ENCODE results near the gene AKAP10. TPM values are rescaled to one million over a fixed set of nuclear protein-coding genes. Genes with fewer than 3 reads are reported as not detected.
"Not testable (repeated sequence)": the region's sequence is repeated elsewhere in the genome, so short reads cannot be mapped to it uniquely, and the experiment has no call there.

The AKAP10 gene, protein sequence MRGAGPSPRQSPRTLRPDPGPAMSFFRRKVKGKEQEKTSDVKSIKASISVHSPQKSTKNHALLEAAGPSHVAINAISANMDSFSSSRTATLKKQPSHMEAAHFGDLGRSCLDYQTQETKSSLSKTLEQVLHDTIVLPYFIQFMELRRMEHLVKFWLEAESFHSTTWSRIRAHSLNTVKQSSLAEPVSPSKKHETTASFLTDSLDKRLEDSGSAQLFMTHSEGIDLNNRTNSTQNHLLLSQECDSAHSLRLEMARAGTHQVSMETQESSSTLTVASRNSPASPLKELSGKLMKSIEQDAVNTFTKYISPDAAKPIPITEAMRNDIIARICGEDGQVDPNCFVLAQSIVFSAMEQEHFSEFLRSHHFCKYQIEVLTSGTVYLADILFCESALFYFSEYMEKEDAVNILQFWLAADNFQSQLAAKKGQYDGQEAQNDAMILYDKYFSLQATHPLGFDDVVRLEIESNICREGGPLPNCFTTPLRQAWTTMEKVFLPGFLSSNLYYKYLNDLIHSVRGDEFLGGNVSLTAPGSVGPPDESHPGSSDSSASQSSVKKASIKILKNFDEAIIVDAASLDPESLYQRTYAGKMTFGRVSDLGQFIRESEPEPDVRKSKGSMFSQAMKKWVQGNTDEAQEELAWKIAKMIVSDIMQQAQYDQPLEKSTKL
- total RNA-seq: 15.5 TPM
- long read RNA-seq, full-length matches to known transcripts: 9 of 18 reads
- long read RNA-seq, partial matches to known transcripts: 3 of 18 reads
- long read RNA-seq, other reads (novel, unspliced or antisense): 6 of 18 reads

DNA sequence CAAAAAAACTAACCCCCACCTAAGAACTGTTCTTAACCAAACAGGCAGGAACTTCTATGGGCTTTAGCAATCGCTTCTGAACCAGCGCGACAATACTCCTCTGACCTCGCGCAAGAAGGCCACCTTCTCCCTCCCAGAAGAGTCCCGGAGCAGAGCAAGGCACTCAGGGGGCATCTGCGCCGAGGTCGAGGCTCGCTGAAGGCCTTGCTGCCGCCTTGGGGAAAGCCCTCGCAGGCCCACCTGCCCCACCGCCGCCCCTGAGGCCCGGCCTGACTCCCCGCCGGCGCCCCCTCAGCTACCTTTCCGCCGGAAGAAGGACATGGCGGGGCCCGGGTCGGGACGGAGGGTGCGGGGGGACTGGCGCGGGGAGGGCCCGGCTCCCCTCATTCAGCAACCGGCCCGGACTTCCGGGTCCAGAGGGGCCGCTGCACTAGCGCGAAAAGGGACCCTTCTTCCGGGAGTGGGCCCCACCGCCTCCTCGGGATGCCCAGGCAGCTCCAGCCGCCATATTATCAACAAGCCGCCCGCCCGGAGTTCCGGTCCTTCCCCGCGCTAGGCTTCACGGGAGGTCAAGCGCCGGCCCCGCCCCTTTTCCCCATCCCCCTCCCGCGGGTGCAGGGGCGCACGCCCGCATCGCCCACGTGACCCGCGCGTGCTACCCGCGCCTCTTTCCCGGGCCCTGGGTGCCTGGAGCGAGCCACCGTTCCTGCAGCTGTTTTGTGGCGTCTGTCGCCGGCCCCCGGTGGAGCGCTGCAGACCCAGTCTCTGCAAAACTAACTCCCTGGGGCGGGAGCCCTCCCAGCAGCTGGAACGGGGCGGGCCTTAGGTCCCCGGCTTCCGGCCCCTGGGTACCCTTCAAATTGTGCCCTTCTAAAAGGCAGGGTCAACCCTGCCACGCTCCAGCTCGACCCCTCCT, at the start of gene AKAP10:
AKAP10 (minus strand) TSS at position 536 of the 916 bp plus-strand sequence; CDS start at position 387, 149 bp downstream.
- ATAC-seq (peak; percentile 97), DNase-seq (peak; percentile 98)
- intact Hi-C loops (cut with micrococcal nuclease): no loop called here

DNA sequence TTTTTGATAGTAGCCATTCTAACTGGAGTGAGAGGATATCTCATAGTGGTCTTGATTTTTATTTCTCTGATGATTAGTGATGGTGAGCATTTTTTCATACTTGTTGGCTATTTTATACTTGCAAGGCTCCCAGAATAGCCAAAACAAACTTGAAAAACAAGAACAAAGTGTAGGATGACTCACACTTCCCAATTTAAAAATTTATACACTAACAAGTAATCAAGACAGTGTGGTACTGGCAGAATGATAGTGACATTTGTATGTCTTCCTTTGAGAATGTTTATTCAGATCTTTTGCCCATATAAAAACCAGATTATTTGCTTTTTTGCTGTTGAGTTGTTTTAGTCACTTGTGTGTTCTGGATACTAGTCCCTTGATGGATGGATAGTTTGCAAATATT, 49.3 kb upstream of the AKAP10 start:
- no peak for DNase-seq
- intact Hi-C loops (cut with micrococcal nuclease): no loop called here
- no peak for ATAC-seq

DNA sequence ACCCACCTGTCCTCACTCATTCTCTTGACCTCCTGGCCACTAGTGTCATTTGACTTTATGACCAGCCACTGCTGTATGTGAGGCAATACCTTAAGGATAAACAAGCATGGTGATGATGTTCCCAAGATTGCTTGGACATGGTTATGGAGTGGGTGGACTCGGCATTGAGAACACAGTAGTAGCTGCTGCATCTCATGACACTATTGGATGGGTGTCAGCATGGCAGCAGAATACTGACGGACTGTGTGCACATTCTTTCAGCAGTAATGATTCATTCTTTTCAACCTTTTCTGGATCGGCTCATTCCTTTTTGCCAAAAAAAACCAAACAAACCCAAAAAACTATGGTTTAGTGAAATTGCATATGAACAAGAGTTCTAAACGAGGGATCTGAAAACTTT, 45.1 kb upstream of the AKAP10 start:
- intact Hi-C loops (cut with micrococcal nuclease): no loop called here
- ATAC-seq (no peak), DNase-seq (no peak)

DNA sequence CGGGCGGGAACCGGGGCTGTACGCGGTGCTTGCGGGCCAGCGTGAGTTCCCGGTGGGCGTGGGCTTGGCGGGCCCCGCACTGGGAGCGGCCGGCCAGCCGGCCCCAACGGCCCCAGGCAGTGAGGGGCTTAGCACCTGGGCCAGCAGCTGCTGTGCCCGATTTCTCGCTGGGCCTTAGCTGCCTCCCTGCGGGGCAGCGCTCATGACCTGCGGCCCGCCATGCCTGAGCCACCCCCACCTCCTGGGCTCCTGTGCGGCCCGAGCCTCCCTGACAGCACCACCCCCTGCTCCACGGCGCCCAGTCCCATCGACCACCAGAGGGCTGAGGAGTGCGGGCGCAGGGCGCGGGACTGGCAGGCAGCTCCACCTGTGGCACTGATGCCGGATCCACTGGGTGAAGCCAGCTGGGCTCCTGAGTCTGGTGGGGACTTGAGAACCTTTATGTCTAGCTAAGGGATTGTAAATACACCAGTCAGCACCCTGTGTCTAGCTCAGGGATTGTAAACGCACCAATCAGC, 38.9 kb upstream of the AKAP10 start:
- not testable (repeated sequence) for DNase-seq

DNA sequence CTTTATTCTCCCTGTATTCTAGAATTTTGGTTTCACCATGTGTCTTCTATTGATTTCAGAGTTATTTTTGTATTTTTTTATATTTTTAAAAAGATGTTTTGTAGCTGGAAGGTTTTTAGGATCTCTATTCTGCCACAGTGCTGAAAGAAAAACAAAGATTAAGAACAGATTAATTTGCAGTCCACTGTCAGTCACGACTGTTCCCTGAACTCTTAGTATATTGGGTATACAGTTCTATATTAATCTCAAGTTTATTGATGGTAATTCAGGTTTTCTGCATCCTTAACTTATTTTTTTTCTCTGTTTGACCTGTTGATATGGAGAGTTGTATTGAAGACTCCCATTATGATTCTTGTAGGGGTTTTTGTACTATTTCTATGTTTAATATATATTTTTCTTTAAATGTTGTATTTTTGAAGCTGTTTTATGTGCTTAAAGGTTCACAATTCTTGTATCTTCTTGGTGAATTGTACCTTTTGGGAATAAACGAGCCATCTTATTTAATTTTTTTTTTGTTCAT, 34.4 kb upstream of the AKAP10 start:
- DNase-seq: no peak
- ATAC-seq: no peak
- intact Hi-C loops (cut with micrococcal nuclease): no loop called here

More for the DNA sequence above, 38.9 kb upstream of the AKAP10 start:
- intact Hi-C loops (cut with micrococcal nuclease); ATAC-seq: not testable (repeated sequence)

DNA sequence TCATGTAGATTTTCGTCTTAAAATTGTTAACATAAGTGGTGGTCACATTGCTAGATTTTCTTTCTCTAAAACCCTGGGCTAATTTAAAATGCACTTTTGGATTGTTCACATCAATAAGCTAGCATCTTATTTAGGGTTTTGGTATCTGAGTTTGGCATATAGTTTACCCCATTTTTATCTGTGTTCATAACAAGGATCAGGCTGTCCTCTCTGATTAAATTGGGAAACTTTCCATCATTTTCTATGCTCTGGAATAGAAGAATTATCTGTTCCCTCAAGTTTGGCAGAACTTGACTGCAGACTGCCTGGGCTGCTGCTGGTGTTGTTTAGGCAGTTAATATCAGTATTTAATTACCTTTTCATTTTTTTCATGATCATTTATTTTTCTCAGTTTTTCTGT, 33.3 kb upstream of the AKAP10 start:
- DNase-seq: no peak
- intact Hi-C loops (cut with micrococcal nuclease): no loop called here

DNA sequence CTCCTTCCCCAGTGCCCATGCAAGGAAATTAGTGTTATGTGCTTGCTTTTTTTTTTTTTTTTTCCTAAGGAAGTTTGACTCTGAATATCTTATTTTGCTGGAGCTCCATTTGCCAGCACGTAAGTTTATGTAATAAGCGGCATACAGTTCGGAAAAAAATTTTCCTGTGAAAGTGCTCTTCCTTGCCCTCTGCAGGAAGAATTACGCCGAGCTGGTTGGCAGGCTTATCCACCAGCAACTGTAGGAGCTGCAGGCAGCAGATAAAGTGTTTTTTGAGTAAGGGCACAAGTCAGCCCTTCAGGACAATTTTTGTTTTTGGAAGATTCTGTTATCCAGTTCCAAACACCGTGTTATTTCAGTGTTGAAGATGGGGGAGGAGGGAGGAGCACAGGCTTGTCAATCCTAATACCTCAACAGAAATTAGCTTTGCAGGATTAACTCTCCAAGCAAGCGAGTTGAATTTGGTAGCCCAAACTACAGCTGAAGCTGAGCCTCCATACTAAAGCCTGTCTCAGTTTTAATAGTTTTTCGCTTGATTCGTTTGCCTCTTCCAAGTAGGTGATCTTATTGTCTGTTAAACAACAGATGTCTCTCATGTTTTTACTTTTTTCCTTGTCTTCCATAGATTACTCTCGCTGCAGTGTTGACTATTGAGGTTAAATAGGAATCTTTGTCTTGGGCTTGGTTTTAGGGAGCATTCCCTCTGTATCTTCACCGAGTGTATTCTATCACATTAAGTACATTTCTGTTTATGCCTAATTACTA, 32.7 kb upstream of the AKAP10 start:
- intact Hi-C loops (cut with micrococcal nuclease): no loop called here
- peak; percentile 47 for DNase-seq
- ATAC-seq: peak; percentile 72

More for the DNA sequence above, 33.3 kb upstream of the AKAP10 start:
- ATAC-seq: no peak

DNA sequence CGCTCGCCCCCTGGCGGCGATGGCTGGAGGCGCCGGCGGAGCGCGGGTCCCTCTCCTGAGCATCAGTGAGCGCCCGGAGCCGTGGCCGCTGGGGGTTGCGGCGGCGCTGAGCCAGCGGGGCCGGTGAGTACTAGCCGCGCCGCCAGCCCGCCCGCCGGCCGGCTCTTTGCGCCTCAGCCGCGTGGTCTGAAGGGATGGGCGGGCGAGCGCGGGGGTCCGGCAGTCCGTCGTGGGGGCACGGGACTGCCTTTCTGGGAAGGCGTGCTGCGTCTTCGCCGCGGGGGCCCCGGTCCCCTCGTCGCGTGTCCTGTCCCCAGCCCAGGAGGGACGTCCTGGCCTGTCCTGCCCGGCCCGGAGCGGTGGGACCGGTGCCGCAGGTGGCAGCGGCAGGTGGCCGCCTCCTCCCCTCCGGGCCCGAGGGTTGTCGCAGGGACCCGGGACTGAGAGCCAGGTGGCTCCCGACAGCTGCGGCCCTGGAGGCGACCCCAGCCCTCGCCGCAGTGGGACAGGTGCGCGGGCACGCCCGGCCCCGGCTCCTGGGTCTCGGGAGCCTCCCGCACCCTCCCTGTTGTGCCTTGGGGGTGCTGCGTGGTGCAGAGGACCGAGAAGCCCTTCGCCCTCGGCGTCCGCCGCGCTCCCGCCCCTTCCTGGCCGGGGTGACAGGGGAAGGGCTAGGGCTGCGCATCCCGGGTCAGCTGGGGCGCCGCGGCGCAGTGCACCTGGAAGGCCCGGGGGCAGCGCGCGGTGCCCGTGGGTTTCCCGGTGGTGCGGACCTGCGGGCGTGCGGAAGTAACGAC, 31.9 kb upstream of the AKAP10 start, which contains the start of gene SPECC1:
SPECC1 (plus strand) TSS at position 58 of the 797 bp plus-strand sequence. CDS start 87,293 bp downstream, outside the sequence.
- intact Hi-C loops (cut with micrococcal nuclease): no loop called here
- peak; percentile 90 for DNase-seq
- peak; percentile 98 for ATAC-seq

DNA sequence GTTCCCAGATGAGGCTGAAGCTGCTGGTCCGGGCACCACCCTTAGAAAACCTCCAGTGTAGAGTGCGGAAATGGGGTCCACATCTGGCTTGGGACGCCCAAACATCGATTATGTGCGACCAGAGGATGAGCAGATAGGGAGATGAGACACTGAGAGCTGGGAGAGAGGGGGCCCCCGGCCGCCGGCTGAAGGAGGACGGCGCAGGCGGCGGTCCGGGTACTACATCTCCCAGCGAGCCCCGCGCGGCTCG, 31.3 kb upstream of the AKAP10 start:
- ATAC-seq: no peak
- no peak for DNase-seq
- intact Hi-C loops (cut with micrococcal nuclease): no loop called here

DNA sequence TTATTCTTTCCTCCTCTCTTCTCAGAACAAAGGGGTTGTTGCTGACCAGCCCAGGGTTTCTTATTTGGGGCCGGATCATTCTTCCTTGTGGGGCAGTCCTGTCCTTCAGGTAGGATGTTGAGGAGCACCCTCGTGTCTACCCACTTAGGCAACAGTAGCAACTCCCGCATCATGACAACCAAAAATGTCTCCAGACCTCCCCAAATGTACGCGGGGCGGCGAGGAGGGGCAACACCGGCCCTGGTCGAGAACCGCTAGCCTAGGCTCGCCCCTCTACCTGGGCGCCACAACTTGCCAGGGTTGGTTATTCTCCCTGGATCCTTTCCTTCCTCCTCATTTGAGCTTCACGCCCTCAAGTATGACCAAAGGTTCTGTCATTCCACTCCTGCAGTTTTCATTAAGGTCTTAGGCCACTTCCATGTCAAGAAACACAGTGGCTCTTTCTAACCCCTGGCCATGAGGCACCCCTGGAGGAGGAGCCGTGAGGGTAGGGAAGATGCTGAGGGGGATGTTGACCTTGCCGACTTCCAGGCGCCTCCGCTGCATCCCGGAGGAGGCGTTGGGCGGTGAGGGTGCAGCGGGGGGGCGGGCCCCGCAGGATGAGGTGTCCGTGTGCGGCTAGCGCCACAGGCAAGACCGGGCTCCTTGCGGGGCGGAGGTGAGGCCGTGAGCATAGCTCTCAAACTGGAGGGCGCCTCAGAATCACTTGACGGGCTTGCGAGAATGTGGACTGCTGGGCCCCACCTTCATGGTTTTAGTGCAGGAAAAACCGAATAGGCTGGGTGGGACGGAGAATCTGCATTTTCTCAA, 30.8 kb upstream of the AKAP10 start:
- peak; percentile 47 for DNase-seq
- intact Hi-C loops (cut with micrococcal nuclease): no loop called here
- ATAC-seq: peak; percentile 48

DNA sequence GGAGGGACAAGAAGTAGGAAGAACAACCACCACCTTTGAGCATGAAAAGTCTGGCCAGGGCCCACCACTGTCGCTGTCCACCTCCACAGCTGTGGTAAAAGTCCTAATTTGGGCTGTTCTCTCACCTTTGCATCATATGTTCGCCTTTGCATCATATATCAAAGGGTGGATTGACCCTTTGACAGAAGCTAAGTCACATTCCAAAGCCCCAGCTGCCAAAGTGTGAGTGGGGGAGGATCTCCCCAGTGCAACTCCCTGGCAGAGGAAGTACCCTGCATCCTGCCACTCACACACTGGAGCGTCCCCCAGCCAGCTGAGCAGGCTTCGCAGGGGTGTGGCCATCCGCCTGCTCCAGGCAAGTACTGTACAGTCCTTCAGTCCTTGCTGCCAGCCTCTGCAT, 18.9 kb upstream of the AKAP10 start:
- intact Hi-C loops (cut with micrococcal nuclease): no loop called here
- no peak for DNase-seq
- no peak for ATAC-seq

DNA sequence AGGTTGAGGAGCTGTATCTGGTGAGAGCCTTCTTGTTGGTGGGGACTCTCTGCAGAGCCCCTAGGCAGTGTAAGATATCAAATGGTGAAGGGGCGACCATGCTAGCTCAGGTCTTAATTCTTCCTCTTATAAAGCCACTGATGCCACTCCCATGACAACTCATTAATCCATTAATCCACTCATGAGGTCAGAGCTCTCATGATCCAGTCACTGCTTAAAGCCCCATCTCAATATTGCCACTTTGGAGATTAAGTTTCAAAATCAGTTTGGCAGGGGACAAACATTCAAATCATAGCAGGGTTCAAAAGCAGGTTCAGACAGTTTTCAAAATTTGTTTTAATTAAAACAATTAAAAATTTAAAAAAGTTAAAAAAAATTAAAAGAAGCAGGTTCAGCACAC, 18.5 kb upstream of the AKAP10 start:
- DNase-seq (no peak), ATAC-seq (no peak)
- intact Hi-C loops (cut with micrococcal nuclease): no loop called here

DNA sequence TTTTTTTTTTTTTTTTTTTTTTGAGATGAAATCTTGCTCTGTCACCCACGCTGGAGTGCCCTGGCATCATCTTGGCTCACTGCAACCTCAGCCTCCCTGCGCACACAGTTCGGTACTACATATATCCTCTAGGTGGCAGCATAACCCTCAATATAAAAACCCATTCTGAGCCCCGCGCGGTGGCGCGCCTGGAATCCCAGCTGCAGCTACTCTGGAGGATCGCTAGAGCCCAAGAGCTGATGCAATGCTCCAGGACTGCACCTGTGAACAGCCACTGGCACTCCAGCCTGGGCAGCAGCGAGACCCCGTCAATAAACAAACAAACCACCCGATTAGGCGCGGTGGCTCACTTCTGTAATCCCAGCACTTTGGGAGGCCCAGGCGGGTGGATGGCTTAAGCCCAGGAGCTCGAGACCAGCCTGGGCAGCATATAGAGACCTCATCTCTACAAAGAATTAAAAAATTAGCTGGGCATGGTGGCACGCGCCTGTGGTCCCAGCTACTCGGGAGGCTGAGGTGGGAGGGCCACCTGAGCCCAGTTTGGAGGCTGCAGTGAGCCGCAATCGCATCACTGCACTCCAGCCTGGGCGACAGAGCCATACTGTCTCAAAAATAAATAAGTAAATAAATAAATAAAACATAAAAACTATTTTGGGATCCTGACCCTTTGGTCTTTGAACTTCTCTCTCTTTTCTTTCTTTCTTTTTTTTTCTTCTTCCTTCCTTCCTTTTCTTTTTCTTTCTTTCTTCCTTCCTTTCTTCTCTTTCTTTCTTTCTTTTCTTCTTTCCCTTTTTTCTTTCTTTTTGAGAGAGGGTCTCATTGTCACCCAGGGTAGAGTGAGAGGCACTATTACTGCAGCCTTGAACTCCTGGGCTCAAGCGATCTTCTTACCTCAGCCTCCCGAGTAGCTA, 15.4 kb upstream of the AKAP10 start:
- ATAC-seq: peak; percentile 99
- intact Hi-C loops (cut with micrococcal nuclease): loop anchor here (5.0 kb wide), 1 partner anchor 124 kb away; no protein-coding TSS in a partner anchor
- peak; percentile 93 for DNase-seq

DNA sequence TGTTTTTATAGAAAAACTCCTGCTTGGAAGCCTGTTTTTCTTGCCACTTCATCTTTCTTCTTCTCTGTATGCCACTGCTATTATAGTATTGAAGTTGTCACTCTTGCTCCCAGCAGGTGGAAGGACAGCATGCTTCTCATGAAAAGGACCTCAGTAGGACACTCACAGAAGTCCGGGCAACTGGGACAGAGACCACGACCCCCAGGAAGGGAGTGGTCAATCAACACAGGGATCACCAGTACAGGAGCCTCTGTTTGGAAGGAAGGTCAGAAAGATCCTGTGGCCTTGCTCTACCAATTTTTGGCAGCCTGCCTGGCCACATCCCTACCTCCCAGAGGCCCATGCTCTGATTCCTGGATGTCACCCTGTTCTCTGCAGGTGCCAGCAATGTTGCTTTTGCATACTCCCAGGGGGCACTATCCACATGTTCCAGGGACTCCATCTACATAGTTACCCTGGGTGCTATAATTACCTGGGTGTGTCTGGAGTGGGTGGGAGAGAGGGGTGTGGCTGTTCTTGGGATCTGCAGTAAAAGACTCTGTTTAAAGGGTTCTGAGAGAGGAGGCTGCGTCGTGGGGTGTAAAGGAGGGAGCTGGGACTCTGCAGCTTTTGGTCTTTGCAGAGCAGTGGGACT, 13.7 kb upstream of the AKAP10 start:
- DNase-seq: no peak
- intact Hi-C loops (cut with micrococcal nuclease): loop anchor here (5.0 kb wide), 1 partner anchor 126 kb away; no protein-coding TSS in a partner anchor

DNA sequence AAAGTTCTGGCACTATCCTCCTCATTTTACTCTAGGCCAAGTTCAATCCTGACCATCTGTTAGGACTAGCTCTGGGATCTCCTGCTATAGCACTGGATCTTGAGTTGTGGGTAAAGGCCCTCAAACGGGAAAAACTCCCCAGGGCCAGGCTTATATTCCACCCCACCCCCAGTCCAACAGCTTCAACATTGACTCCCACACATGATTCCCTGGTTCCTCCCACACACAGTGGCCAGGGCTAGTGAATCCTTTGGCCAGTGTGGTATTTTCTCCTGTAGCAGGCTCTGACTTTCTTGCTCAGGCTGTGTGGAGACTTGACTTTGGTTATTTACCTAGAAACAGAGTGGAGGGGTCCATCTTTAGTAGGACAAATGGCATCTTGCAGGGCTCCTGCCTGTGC, 10.3 kb upstream of the AKAP10 start:
- intact Hi-C loops (cut with micrococcal nuclease): no loop called here
- ATAC-seq (no peak), DNase-seq (no peak)

More for the DNA sequence above, 13.7 kb upstream of the AKAP10 start:
- no peak for ATAC-seq

Data from left ventricle myocardium superior (tissue), 1 donor.